Liver (tissue), 3 donors: ENCODE results near the gene GNB5.

Source experiments
- ATF3 ChIP-seq: IDR thresholded peaks from 2 replicates; pipeline ENCODE4 v1.6.1; 2016; ENCODE audit warnings: antibody characterized with exemption
- CTCF ChIP-seq: fragments of 150-350 bp; IDR thresholded peaks from 2 replicates; pipeline ENCODE4 v1.5.1; 2017; ENCODE audit warnings: improper control_type of control experiment, low read depth, low read length; ENCODE audit not compliant: missing input control
- FOXA2 ChIP-seq: IDR thresholded peaks from 2 replicates; pipeline ENCODE4 v1.6.1; 2016; ENCODE audit warnings: antibody characterized with exemption
- GABPA ChIP-seq, 2 donors: IDR thresholded peaks in 1 of 2; conservative IDR thresholded peaks in 1 of 2; 2 replicates each; pipeline ENCODE4 v1.6.1; 2016; ENCODE audit warnings: antibody characterized with exemption in 2 of 2, mild to moderate bottlenecking in 1 of 2, moderate library complexity in 1 of 2
- JUND ChIP-seq, 2 donors: IDR thresholded peaks; 2 replicates each; pipeline ENCODE4 v1.6.1; 2016; ENCODE audit warnings: antibody characterized with exemption in 2 of 2
- RAD21 ChIP-seq, 2 donors: IDR thresholded peaks; 2 replicates each; pipeline ENCODE4 v1.6.1; 2016; ENCODE audit warnings: antibody characterized with exemption in 2 of 2, mild to moderate bottlenecking in 2 of 2
- RXRA ChIP-seq, 2 donors: IDR thresholded peaks; 2 replicates each; pipeline ENCODE4 v1.6.1; 2017 to 2018; ENCODE audit warnings: antibody characterized with exemption in 2 of 2, mild to moderate bottlenecking in 1 of 2
- SP1 ChIP-seq: IDR thresholded peaks from 2 replicates; pipeline ENCODE4 v1.6.1; 2018; ENCODE audit warnings: antibody characterized with exemption, mild to moderate bottlenecking
- TAF1 ChIP-seq: conservative IDR thresholded peaks from 2 replicates; pipeline ENCODE4 v1.6.1; 2016; ENCODE audit warnings: antibody characterized with exemption, mild to moderate bottlenecking
- YY1 ChIP-seq: IDR thresholded peaks from 2 replicates; pipeline ENCODE4 v1.6.1; 2016; ENCODE audit warnings: antibody characterized with exemption, mild to moderate bottlenecking
- TF ChIP-seq, protein P1 (sequence below): IDR thresholded peaks from 2 replicates; pipeline ENCODE4 v1.6.1; 2016; ENCODE audit warnings: antibody characterized with exemption
- TF ChIP-seq, protein P2 (sequence below): IDR thresholded peaks from 2 replicates; pipeline ENCODE4 v1.6.1; 2016; ENCODE audit warnings: antibody characterized with exemption
- TF ChIP-seq, protein P3 (sequence below): IDR thresholded peaks from 2 replicates; pipeline ENCODE4 v1.6.1; 2016; ENCODE audit warnings: antibody characterized with exemption, mild to moderate bottlenecking
- donor health status: healthy.
- donor health status: healthy.

GRCh38 chr15:52236013-52236412, 44.8 kb upstream of the GNB5 start:
- TF ChIP-seq CTCF = no peak
- TF ChIP-seq, protein P1, sequence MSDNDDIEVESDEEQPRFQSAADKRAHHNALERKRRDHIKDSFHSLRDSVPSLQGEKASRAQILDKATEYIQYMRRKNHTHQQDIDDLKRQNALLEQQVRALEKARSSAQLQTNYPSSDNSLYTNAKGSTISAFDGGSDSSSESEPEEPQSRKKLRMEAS = no peak
- TF ChIP-seq, protein P2, sequence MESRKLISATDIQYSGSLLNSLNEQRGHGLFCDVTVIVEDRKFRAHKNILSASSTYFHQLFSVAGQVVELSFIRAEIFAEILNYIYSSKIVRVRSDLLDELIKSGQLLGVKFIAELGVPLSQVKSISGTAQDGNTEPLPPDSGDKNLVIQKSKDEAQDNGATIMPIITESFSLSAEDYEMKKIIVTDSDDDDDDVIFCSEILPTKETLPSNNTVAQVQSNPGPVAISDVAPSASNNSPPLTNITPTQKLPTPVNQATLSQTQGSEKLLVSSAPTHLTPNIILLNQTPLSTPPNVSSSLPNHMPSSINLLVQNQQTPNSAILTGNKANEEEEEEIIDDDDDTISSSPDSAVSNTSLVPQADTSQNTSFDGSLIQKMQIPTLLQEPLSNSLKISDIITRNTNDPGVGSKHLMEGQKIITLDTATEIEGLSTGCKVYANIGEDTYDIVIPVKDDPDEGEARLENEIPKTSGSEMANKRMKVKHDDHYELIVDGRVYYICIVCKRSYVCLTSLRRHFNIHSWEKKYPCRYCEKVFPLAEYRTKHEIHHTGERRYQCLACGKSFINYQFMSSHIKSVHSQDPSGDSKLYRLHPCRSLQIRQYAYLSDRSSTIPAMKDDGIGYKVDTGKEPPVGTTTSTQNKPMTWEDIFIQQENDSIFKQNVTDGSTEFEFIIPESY = no peak
- TF ChIP-seq, protein P3, sequence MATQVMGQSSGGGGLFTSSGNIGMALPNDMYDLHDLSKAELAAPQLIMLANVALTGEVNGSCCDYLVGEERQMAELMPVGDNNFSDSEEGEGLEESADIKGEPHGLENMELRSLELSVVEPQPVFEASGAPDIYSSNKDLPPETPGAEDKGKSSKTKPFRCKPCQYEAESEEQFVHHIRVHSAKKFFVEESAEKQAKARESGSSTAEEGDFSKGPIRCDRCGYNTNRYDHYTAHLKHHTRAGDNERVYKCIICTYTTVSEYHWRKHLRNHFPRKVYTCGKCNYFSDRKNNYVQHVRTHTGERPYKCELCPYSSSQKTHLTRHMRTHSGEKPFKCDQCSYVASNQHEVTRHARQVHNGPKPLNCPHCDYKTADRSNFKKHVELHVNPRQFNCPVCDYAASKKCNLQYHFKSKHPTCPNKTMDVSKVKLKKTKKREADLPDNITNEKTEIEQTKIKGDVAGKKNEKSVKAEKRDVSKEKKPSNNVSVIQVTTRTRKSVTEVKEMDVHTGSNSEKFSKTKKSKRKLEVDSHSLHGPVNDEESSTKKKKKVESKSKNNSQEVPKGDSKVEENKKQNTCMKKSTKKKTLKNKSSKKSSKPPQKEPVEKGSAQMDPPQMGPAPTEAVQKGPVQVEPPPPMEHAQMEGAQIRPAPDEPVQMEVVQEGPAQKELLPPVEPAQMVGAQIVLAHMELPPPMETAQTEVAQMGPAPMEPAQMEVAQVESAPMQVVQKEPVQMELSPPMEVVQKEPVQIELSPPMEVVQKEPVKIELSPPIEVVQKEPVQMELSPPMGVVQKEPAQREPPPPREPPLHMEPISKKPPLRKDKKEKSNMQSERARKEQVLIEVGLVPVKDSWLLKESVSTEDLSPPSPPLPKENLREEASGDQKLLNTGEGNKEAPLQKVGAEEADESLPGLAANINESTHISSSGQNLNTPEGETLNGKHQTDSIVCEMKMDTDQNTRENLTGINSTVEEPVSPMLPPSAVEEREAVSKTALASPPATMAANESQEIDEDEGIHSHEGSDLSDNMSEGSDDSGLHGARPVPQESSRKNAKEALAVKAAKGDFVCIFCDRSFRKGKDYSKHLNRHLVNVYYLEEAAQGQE = no peak
- TF ChIP-seq YY1 = no peak
- TF ChIP-seq JUND (IDR thresholded peaks at IDR 0.05) = no peak
- TF ChIP-seq RAD21 (IDR thresholded peaks at IDR 0.05) = no peak
- TF ChIP-seq GABPA (IDR thresholded peaks at IDR 0.05 in 1 of 2, conservative IDR thresholded peaks at IDR 0.05 in 1 of 2) = no peak
- no peak for TF ChIP-seq TAF1
- TF ChIP-seq RXRA (IDR thresholded peaks at IDR 0.05) = no peak
- no peak for TF ChIP-seq SP1
- TF ChIP-seq FOXA2 = no peak
- no peak for TF ChIP-seq ATF3
